Stimulated activated CD8-positive, alpha-beta memory T cell treated with anti-CD3 and anti-CD28 coated beads, Interleukin-12 subunit alpha, Interleukin-12 subunit beta, amount 100 ng/mL, for 4 hours (primary cell): Measurements from ENCODE around the gene COMMD2.

Source experiments
- DNase-seq: peaks from one replicate; pipeline ENCODE4 v3.0.0-alpha.2; 2020; ENCODE audit warnings: low read depth

Gene COMMD2

DNA sequence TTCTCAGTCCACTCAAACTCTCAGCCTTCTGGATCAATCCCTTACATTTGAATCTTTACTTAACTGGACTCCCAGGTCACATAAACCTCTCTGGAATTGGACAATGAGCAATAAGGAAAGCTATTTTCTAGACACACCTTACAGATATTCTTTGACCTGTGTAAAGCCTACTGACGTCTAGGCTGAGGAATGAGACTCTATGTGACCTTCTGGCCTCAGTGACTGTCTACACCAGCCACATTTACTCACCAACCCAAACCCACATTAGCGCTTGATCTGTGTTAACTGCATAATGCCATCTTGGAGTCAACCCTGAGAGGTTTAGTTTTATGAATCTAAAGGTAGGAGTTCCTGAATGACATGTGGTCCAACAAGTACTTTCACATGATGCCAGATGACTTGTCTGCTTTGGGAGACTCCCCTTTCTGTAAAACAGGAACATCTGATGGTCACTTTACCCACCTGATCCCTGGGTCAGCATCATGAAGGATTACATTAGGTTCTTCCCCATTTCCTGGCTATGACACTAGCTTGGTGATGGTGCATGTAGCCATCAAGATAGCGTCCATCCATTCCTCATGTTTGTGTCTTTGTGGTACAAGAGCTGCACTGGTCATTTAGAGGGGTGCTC, 11.4 kb upstream of the COMMD2 start:
- DNase-seq = no peak

DNA sequence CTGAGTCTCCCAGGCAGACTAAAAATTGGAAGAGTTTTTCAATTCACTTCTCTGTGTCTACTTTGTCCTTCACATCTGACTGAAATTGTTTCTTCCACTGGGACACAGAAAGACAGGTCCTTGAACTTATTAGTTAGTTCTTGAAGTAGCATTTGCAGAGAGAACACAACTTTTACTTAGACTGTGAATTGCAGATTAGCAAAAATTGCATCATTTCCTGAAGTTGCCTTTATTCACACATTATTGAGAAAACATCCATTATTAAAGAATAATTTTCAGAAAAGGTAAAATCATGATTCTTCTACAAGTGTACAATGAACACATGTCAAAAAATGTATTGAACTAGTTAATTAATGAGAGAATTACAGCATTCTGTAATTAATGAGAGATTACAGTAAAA, 1.4 kb upstream of the COMMD2 start:
- DNase-seq = no peak

DNA sequence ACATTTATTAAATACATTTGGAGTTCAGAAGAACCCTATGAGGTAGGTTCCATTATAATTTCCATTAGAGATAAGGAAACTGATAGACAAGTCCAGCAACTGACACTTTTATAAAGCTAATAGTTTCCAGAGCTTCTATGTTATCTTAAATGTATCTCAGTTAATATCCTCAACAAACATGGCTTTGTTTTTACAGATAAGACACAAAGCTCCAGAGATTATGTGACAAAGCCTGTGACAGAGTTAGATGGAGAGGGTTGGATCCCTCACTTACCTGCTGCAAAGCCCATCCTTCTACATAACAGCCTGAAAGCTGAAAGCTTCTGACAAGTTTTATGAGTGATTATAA, 473 bp upstream of the COMMD2 start:
- DNase-seq = no peak

DNA sequence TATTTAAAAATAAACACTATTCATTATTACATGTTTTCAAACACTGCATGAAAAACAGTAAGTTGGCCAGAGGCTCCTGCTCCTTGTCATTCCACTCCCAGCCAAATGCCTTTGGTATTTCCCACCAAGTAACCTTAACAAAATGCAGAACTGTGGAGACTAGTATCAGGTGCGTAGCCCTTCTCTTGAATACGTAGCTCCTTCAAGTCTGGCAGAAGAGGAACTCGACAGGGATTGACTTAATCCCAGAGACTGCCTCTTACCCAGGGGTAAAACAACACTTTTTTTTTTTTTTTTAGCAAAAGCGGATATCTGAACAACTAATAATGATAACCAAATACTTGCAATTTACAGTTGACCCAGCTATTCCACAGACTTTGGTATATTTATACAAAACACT, 738 bp downstream of the COMMD2 start:
- no peak for DNase-seq

DNA sequence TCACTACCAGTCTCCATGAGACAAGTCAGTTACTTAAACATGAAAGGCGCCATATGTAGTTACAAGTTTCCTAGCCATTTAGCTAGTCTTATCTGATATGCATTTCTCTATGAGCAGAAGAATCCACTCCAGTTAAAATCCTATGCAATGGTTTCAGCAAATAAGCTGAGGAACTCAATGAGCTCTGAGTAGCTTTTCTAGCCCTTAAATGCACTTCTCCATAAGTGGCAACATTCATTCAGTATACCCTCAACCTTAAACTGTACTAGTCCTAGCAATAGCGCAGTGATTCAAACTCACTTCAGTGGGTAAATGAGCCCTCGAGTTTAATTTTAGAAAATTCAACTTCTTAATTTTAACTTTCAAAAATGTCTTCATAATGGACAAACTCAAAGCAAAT, 7.7 kb downstream of the COMMD2 start:
- DNase-seq = no peak

DNA sequence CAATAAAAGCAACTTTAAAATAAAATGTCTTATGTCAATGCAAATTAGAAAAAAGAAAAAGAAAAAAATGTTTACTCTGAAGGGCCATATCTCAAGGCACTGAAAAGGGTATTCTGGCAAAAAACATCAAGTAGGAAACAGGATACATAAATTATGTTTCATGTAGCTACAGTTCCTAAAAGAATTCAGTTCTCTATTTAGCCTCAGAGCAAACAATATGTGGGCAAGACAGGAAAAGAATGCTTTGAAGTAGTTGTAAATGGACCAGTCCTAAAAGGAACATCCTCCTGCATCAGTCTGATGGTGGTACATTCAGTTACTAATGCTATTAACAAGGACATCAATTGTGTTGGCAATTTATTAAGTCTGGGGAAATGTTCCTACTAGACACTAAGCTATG, 8.1 kb downstream of the COMMD2 start:
- no peak for DNase-seq

DNA sequence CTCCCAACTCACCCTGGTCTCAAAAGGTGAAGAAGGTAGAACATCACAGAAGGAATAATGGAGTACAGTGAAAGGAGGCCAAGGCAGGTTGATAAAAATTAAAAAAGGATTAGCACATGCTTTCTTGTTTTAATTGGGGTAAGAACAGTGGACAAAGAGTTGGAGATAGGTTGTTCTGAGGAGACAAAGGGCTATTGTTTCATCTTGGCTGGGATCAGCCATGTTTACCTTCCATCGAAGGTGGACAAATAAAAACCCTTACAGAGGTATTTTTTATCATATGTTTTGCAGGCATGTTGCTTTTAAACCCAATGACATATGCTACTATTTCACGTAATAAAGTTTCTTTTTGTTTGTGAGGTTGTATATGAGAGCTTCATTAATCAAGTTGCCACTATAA, 12.9 kb downstream of the COMMD2 start:
- no peak for DNase-seq

DNA sequence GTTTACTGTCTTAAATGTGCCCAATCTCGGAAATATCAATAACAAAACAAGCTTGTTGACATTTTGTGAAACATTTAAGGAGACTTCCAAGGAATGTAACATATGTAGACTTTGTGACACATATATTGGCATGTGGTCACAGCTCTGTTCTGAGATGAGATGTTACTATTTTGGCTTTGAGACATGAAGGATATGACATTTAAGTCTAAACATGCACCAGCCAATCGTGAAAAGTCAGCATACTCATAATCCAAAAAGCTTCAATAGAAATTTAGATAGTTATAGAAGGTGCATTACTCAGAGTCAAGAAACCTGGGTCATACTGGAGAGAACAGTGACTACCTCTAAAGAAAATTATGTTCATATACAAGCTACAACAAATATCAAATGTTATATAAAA, 13.4 kb downstream of the COMMD2 start:
- DNase-seq = no peak

DNA sequence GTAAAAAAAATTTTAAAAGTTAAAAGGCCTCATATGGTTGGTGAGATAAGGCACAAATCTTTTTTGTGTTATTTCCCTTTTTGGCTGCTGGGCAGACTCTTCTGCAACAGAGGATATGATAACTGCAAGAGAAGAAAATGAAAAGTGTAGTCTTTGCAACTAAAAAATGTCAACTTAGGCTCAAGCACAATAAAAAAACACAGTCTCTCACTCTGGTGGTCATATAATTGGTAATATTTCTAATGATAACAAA, 15.4 kb downstream of the COMMD2 start:
- no peak for DNase-seq

DNA sequence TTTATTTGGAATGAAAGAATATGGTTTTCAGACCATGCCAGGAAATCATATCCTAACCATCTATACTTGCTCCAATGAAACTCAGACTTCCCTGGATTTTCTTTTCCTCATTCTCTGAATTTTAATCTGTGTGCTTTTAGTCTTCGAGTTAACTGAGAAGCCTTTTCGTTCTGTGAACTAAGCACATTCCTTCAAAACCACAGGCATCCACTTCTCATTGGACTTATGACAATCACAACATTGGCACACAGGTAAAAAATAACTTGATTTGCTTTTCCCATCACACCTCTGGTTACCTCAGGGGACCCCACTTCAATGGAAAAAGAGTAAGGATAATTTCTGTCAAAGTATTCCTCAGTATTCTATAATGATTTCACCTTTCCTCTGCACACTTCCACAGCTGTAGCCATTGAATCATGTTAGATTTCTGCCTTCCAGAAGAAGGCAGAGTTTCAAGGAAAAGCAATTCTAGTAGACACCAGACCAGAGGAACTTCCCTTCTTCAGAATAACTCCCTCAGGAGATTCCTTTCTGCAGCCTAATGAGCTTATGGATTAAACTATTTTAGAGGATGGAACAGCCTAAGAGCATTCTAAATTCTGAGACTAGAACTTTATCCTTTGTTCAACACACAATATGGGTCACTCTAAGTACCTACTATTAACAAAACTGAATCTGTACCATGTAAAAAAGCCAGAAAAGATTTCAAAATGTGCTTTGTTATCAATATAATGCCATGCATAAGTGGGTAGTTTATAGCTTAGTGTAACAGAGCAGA, 15.9 kb downstream of the COMMD2 start:
- no peak for DNase-seq

DNA sequence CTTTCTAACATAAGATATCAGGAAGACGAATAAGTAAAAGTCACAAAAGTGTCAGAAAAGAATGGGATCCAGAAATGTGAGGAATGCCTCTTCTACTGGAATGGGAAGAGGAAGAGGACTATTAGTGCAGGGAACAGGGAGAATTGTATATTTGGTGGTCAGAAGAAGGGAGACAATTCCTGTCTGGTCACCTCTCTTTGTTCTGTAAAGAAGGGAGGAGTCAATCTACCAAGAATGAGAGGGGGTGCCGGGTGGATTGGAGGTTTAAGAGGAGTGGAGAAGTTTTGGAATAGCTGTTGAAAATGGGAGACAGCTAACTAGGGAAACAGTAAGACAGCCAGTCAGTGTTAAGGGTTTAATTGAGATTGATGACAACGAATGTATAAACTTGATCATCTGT, 20.1 kb downstream of the COMMD2 start:
- no peak for DNase-seq

DNA sequence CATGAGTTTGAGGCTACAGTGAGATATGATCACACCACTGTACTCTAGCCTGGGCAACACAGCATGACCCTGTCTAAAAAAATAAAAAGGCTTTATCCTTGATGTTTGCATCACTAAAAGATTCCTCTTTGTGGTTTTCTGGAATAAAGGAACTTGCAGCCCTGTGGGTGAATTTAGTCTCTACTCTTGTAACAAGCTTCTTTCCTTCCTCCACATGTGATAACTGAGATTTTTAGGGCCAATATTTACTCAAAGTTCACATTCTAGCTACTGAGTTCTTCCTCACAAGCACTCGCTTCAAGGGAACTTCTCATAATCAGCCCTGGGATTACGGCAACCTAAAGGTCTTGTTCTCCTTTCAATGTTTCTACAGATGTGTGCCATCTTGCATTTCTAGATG, 24.6 kb downstream of the COMMD2 start:
- no peak for DNase-seq

DNA sequence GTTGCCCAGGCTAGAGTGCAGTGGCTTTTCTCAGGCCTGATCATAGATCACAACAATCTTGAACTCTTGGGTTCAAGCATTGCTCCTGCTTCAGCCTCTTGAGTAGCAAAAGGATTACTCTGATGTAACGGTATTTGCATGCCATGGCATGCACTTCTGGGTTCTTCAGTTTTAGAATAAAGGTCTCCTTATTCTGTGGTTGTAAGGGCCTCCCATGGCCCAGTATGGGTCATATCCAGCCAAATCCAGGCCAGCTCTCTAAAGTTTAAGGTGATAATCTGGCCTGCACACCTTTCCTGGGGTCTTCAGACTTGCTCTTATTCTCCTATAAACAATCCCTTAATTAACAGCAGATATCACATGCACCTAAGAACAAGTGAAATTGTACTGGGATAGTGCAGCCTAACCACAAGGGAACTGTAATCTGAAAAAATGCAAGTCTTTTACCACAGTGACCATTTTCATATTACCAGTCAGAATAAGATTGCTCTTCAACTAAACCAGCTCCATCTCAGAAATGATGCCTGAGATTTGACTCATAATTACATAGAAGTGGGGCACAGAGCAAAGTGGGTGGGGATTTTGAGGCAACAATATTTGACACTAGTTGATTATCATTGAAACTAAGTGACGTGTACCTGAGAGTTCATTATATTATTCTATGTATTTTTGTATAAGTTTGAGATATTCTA, 25.4 kb downstream of the COMMD2 start:
- no peak for DNase-seq

DNA sequence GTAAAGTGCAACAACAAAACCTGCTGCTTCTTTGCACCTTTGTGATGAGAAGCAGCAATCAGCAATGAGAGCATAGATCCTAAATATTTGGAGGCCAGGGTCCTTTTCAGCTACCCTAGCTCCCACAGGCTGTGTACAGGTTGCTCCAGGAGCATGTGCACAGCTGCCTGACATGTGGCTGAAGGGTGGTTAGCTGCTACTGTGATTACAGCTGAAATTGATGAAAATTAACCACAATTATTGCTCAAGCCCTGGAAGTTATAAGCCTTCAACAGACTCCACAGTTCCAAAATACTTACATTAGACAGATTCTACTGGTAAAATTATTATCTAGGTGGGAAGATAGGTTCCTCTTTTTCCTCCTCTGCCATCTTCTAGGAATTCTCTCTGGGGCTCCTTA, 28.5 kb downstream of the COMMD2 start:
- DNase-seq = no peak

DNA sequence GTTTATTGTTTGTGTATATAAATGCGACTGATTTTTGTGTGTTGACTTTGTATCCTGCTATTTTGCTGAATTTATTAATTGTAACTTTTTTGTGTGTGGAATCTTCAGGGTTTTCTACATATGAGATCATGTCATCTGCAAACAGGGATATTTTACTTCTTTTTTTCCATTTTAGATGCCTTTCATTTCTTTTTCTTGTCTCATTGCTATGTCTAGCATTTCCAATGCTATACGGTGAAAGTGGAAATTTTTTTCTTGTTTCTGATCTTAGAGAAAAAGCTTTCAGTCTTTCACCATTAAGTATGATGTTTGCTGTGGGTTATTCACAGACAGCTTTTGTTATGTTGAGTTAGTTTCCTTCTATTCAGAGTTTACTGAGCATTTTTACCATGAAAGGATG, 31.4 kb downstream of the COMMD2 start:
- DNase-seq = no peak

DNA sequence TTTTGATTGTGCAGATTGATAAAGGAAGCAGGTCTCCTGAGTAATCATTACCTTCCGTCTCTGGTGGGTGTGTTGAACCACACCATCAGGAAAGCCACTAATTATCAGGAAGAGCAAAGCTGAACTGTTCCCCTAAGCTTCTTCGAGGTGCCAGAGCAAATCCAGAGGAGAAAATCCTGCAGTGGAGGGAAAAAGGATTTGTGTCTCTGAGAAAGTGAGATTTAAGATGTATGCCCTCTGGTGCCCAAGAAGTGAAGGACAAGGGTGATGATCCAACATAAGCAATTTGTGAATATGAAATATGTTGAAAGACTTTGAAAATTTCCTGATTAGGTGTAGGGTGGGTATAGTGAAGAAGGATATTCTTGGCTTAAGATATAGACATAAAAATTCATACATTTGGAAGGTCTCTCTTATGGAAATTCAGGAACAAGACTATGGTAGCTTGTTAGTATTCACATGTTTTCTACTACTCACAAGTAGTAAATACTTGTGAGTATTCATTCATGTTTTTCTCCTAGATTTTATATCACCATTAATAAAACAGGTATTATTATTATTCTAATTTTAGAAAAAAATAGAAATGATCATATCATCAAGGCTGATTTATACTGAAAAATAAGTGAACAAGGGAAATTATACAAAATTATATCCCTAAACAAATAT, 34.8 kb downstream of the COMMD2 start:
- no peak for DNase-seq

DNA sequence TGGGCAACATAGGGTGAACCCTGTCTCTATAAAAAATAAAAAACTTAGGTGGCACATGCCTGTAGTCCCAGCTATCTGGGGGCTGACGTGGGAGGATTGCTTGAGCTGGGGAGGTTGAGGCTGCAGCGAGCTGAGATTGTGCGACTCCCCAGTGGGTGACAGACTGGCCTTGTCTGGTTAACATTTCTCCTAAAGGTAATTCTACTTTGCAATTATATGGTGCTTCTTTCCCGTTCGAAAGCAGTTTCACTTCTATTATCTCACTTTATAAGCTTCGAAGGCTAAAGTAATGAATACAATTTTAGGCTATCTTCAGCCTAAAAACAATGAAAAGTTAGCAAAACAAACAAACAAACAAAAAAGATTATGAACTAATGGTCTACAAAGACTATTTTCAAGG, 35.3 kb downstream of the COMMD2 start:
- DNase-seq = no peak

DNA sequence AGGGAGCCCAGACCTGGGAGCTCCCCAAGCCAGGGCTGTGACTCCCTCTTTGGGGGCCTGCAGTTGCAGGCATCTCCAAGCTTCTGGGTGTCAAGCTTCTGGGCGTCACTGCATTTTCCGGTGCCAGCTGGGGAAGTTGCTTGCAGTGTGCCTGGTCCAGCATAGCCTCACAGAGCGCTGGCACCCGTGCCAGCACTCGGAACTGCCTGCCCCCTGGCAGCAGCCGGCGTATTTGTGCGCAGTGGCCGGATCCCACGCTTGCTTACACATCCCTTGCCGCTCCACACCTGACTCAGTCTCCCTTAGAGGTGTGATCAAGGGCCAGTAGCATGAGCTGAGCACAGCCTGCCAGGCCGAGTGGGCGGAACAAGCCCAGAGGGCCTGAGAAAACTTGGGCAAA, 37.0 kb downstream of the COMMD2 start:
- no peak for DNase-seq

DNA sequence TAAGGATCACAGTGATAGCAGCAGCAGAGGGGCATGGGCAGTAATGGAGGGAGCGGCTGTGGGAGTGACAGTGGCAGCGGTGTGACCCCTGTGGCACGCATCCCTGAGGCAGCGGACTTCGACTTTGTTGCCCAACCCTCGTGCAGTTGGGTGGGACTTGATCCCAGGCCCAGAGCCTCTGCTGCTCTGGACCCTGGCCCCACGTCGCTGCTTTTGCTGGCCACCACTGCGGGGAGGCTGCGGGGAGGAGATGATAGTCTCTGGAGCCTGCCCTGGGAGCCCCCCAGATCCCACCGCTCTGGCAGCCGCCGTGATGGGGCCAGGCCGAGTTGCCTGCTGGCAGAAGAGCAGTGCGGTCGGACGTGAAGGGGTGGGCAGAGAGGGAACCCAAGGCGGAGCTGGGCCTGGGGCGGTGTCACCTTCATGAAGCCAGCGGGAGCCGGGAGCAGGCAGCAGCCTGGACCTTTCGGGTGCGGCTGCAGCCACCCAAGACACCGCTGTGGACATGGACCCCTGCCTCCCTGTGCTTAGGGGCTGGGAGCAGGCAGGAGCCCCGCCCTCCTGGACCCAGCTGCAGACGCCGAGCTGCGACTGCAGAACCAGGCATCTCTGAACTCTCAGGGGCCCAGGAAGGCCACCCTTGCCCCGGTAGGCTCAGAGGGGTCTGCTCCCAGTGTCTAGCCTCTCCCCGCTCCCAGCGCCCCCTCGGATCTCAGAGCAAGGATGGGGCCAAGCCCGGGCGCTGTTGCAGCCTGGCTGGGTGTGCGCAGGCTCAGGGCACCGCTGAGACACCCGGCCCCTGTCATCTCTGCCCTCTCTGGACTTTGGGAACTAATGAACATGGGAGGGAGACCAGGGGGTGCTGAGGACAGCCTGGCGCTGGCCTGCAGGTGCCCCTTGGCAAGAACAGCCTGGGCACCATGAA, 38.3 kb downstream of the COMMD2 start:
- no peak for DNase-seq

DNA sequence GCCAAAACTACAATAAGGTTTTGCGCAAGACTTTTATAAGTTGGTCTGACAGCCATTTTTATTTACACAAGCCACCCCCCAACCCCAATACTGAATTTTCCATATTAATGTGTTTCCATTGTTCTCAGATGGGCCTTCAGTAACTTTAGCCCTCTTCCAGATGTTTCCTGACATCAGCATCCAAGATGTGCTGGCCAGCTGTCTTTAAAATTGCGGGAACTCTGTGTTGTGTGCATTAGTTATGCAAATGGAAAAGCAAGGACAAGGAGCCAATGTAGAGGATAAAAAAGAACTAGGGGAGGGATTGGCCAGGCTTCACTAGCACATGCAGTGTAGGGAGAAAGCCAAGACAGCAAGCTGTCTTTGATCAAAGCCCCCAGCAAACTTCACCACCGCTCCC, 45.4 kb downstream of the COMMD2 start:
- no peak for DNase-seq

DNA sequence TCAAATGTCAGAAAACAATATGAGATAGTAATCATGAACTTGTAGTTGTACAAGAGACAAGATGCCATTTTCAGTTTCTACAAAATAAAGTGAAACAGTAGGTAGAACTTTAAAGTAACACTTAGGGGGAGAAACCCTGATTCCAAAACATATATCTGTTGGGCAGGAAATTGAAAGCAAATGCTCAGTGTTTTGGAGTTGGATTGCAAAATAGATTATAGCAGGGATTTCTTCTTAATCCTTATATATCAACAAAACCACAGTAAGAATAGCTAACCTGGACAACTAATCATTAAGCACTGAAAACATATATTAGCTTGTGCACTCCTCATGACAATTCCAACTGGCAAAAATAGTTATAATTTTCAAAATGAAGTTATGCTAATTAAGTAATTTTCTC, 46.9 kb downstream of the COMMD2 start:
- DNase-seq = no peak

DNA sequence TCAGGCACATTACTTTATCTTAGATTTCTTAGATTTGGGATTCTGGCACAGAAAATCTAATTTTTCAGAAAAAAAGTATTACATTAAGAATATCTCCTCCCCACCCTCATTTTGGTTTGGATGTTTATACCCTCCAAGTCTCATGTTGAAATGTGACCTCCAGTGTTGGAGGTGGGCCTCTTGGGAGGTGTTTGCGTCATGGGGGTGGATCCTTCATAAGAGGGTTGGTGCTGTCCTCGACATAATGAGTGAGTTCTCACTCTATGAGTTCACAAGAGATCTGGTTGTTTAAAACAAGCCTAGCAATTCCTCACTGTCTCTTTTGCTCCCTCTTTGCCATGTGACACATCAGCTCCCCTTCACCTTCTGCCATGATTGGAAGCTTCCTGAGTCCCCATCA, 48.8 kb downstream of the COMMD2 start:
- DNase-seq = no peak
